Gastrocnemius medialis (tissue), 4 donors: Measurements from ENCODE around the gene RABL6. TPM values are rescaled to one million over a fixed set of nuclear protein-coding genes. Genes with fewer than 3 reads are reported as not detected.
A peak's percentile ranks its signal among the peaks of the same experiment; 100 is the strongest.

Source experiments
- ATAC-seq, 2 donors: fragments of 150-250 bp; one replicate each; pipeline ENCODE4 v1.9.1; 2016
- DNase-seq, 2 donors: peaks; one replicate each; pipeline ENCODE4 v3.0.0-alpha.2; 2019
- H3K27ac ChIP-seq, 4 donors: fragments of 200-600 bp; sonication (generic); 1 replicate in 1 of 4; 2 replicates in 3 of 4; pipeline ENCODE4 v1.5.1; 2016 to 2018; ENCODE audit warnings: mild to moderate bottlenecking in 2 of 4, moderate library complexity in 1 of 4
- H3K27me3 ChIP-seq, 3 donors: fragments of 200-600 bp; sonication (generic) in 2 of 3; 1 replicate in 1 of 3; 2 replicates in 2 of 3; pipeline versions ENCODE4 v1.5.1 to v1.6.0; 2016 to 2019; ENCODE audit warnings: mild to moderate bottlenecking in 1 of 3, moderate library complexity in 1 of 3
- H3K36me3 ChIP-seq, 2 donors: fragments of 200-600 bp; sonication (generic) in 1 of 2; one replicate each; pipeline ENCODE4 v1.5.1; 2017 to 2018
- H3K4me1 ChIP-seq, 2 donors: fragments of 200-600 bp; sonication (generic) in 1 of 2; one replicate each; pipeline ENCODE4 v1.5.1; 2016 to 2017; ENCODE audit warnings: mild to moderate bottlenecking in 2 of 2
- H3K4me3 ChIP-seq, 4 donors: fragments of 200-600 bp; sonication (generic) in 3 of 4; 1 replicate in 1 of 4; 2 replicates in 3 of 4; pipeline ENCODE4 v1.5.1; 2016 to 2019; ENCODE audit warnings: mild to moderate bottlenecking in 2 of 4
- H3K9me3 ChIP-seq, 3 donors: fragments of 200-600 bp; sonication (generic) in 2 of 3; 1 replicate in 1 of 3; 2 replicates in 2 of 3; pipeline ENCODE4 v1.5.1; 2016 to 2019
- POLR2A ChIP-seq, 2 donors: fragments of 450-650 bp; IDR thresholded peaks; one replicate each; pipeline ENCODE4 v1.6.1; 2017; ENCODE audit warnings: antibody characterized with exemption in 2 of 2, mild to moderate bottlenecking in 2 of 2, moderate library complexity in 2 of 2
- in situ Hi-C, 4 donors: fragments of 200-750 bp; cut with MboI; loops; one replicate each; pipeline versions ENCODE4 v1.15.0 to v1.8.0; 2017; ENCODE audit warnings: low sequenced_read_pairs in 4 of 4
- intact Hi-C: fragments of 100-400 bp; cut with DNase I; formaldehyde crosslinking; loops from one replicate; pipeline ENCODE4 v1.15.1; 2023; ENCODE audit warnings: low total_unique reads
- total RNA-seq, 4 donors: library from RNA; depleted of rRNA; stranded (reverse); fragments of >200 nt; gene quantifications; one replicate each; pipeline versions ENCODE4 v1.1.0 to v1.2.3, GENCODE V29; 2016
- TF ChIP-seq, protein P1 (sequence below), 5 experiments: fragments of 450-650 bp in 3 of 5; fragments of 200-600 bp in 2 of 5; sonication (generic) in 2 of 5; IDR thresholded peaks in 4 of 5; conservative IDR thresholded peaks in 1 of 5; 1 replicate in 4 of 5; 2 replicates in 1 of 5; pipeline ENCODE4 v1.5.1; 2016 to 2019; ENCODE audit warnings: antibody characterized with exemption in 5 of 5, mild to moderate bottlenecking in 3 of 5, moderate library complexity in 3 of 5

Gene RABL6
- total RNA-seq, 4 donors from 2014 or later = 84.9 to 121 (median 105) TPM

GRCh38 chr9:136845465-136846260 is 37.9 kb downstream of the RABL6 start:
- TF ChIP-seq, protein P1, sequence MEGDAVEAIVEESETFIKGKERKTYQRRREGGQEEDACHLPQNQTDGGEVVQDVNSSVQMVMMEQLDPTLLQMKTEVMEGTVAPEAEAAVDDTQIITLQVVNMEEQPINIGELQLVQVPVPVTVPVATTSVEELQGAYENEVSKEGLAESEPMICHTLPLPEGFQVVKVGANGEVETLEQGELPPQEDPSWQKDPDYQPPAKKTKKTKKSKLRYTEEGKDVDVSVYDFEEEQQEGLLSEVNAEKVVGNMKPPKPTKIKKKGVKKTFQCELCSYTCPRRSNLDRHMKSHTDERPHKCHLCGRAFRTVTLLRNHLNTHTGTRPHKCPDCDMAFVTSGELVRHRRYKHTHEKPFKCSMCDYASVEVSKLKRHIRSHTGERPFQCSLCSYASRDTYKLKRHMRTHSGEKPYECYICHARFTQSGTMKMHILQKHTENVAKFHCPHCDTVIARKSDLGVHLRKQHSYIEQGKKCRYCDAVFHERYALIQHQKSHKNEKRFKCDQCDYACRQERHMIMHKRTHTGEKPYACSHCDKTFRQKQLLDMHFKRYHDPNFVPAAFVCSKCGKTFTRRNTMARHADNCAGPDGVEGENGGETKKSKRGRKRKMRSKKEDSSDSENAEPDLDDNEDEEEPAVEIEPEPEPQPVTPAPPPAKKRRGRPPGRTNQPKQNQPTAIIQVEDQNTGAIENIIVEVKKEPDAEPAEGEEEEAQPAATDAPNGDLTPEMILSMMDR (IDR thresholded peaks at IDR 0.05 in 4 of 5, conservative IDR thresholded peaks at IDR 0.05 in 1 of 5) = no peak
- no peak for TF ChIP-seq POLR2A (IDR thresholded peaks at IDR 0.05)
- H3K27me3 ChIP-seq = peaks cover 11 to 21% (median 14%) of the 10 kb centered on the region in 3 donors
- H3K36me3 ChIP-seq = peaks cover 0 to 3% of the 10 kb centered on the region in 2 donors
- H3K4me3 ChIP-seq = no peak overlapping the region
- no peaks in the 10 kb centered on the region for H3K9me3 ChIP-seq
- no peak overlapping the region for H3K27ac ChIP-seq
- in situ Hi-C loops = no loop called here
- DNase-seq (no peak), ATAC-seq (no peak)
- intact Hi-C loops = loop anchor here (5.0 kb wide), 4 partner anchors 53 to 182 kb away; partner anchors contain the start of genes ABCA2, PAXX and TMEM141
- peaks cover 24 to 52% of the 10 kb centered on the region in 2 donors for H3K4me1 ChIP-seq

GRCh38 chr9:136846376-136847087 is 38.8 kb downstream of the RABL6 start:
- Histone ChIP-seq H3K9me3 (no peaks in the 10 kb centered on the region), H3K36me3 (peaks cover 0 to 12% of the 10 kb centered on the region in 2 donors), H3K4me3 (peak overlapping the region in 2 of 4 donors; percentile 82 to 86), H3K27me3 (peaks cover 11 to 21% (median 14%) of the 10 kb centered on the region in 3 donors), H3K4me1 (peaks cover 22 to 52% of the 10 kb centered on the region in 2 donors), H3K27ac (no peak overlapping the region)
- no peak for DNase-seq
- ATAC-seq = no peak
- intact Hi-C loops (loop anchor here (5.0 kb wide), 4 partner anchors 54 to 181 kb away; partner anchors contain the start of genes ABCA2, PAXX and TMEM141), in situ Hi-C loops (no loop called here)
- TF ChIP-seq, protein P1 (IDR thresholded peaks at IDR 0.05 in 4 of 5, conservative IDR thresholded peaks at IDR 0.05 in 1 of 5) = no peak
- TF ChIP-seq POLR2A (IDR thresholded peaks at IDR 0.05) = no peak

DNA sequence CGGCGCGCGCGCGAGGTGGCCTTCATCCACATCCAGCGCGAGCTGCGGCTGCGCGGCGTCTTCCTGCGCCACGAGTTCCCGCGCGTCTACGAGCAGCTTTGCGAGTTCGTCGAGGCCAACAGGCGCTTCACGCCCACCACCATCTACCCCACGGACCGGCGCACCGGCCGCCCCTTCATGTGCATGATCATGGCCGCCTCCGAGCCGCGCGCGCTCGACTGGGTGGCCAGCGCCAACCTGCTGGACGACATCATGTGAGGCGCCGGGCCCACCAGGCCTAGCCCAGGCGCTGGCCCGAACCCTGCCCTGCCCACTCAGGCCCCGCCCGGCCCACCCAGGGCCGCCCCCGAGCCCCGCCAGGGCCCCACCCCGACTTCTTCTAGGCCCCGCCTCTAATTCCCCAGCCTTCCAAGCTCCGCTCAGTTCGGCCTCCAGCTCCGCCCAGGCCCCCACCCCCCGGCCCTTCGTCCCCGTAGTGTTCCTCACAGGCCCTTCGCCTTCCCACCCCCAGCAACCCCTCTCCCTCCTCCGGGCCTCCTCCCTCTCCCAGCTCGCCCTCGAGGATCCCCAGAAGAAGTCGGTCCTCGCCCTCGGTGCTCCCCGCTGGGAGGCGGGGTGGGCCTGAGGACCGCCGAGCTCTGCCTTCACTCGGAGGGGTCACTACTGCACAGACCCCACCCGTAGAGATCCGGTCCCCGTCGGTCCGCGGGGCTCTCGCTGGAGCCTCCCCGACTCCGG is 39.5 kb downstream of the RABL6 start:
- H3K4me3 ChIP-seq = peak overlapping the region; percentile 73 to 86 (median 82)
- peaks cover 11 to 21% (median 14%) of the 10 kb centered on the region in 3 donors for H3K27me3 ChIP-seq
- ATAC-seq (no peak), DNase-seq (no peak)
- H3K9me3 ChIP-seq = no peaks in the 10 kb centered on the region
- TF ChIP-seq, protein P1 (IDR thresholded peaks at IDR 0.05 in 4 of 5, conservative IDR thresholded peaks at IDR 0.05 in 1 of 5) = no peak
- TF ChIP-seq POLR2A (IDR thresholded peaks at IDR 0.05) = no peak
- peak overlapping the region; percentile 89 to 97 (median 92) for H3K27ac ChIP-seq
- in situ Hi-C loops = no loop called here
- peaks cover 0 to 12% of the 10 kb centered on the region in 2 donors for H3K36me3 ChIP-seq
- intact Hi-C loops = loop anchor here (5.0 kb wide), 4 partner anchors 55 to 180 kb away; partner anchors contain the start of genes ABCA2, PAXX and TMEM141
- H3K4me1 ChIP-seq = peaks cover 27 to 52% of the 10 kb centered on the region in 2 donors

DNA sequence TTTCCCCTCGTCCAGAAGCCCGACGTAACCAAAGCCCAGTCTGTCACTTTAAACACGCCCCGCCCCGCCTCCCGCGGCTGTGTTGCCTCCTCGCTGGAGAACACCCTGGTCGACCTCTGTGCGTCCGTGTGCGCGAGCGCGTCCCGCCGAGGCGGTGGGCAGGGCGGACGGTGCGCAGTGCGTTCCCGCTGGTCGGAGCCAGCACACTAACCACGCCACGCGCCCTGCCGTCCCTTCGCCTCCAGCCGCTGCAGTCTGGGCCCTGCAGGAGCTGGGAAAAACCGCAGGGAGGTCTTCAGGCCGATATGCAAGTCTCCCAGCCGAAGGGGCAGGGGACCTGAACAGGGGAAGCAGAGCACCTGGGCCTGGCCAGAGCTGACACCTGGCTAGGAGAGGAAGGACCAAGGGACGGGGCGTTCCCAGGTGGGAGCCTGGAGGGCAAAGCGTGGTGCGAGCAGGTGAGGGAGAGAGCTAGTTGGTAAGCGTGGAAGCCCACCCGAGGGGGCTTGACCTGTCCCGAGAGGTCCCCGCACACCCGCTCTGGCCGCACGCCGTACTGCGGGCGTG is 40.2 kb downstream of the RABL6 start:
- peak overlapping the region; percentile 73 to 86 (median 82) for H3K4me3 ChIP-seq
- no peaks in the 10 kb centered on the region for H3K9me3 ChIP-seq
- intact Hi-C loops = loop anchor here (2.0 to 5.0 kb wide), 6 partner anchors 41 to 179 kb away; partner anchors contain the start of genes ABCA2, C8G, FBXW5 and PAXX
- H3K4me1 ChIP-seq = peaks cover 27 to 46% of the 10 kb centered on the region in 2 donors
- H3K27me3 ChIP-seq = peaks cover 11 to 21% (median 14%) of the 10 kb centered on the region in 3 donors
- TF ChIP-seq, protein P1 (IDR thresholded peaks at IDR 0.05 in 4 of 5, conservative IDR thresholded peaks at IDR 0.05 in 1 of 5) = no peak
- TF ChIP-seq POLR2A (IDR thresholded peaks at IDR 0.05) = peak; percentile 73 to 85
- DNase-seq (peak; percentile 73 to 87), ATAC-seq (peak; percentile 21 to 25)
- H3K36me3 ChIP-seq = peaks cover 0 to 12% of the 10 kb centered on the region in 2 donors
- H3K27ac ChIP-seq = peak overlapping the region; percentile 89 to 97 (median 92)
- in situ Hi-C loops = no loop called here
